NT2/D1 (cell line): Measurements from ENCODE around the gene NLGN4X.

ENCODE experiments used
- DNase-seq: peaks from one replicate; pipeline ENCODE4 v3.0.0-alpha.2; 2011; ENCODE audit warnings: low read depth, low spot score
- H3K27me3 ChIP-seq: 2 replicates; pipeline ENCODE4 v1.6.0; 2011; ENCODE audit warnings: mild to moderate bottlenecking; ENCODE audit not compliant: insufficient read length, insufficient read depth
- H3K36me3 ChIP-seq: 2 replicates; pipeline ENCODE4 v1.6.1; 2011; ENCODE audit warnings: mild to moderate bottlenecking, low read length, mixed read lengths; ENCODE audit not compliant: insufficient read depth, insufficient read length
- H3K4me1 ChIP-seq: 2 replicates; pipeline ENCODE4 v1.5.1; 2011; ENCODE audit not compliant: insufficient read depth, insufficient read length
- H3K4me3 ChIP-seq: 2 replicates; pipeline ENCODE4 v1.5.1; 2011; ENCODE audit warnings: low read depth; ENCODE audit not compliant: insufficient read length
- H3K9ac ChIP-seq: 2 replicates; pipeline ENCODE4 v1.6.0; 2011; ENCODE audit warnings: low read depth; ENCODE audit not compliant: insufficient read length
- H3K9me3 ChIP-seq: 2 replicates; pipeline ENCODE4 v1.5.1; 2011; ENCODE audit warnings: mild to moderate bottlenecking, low read length; ENCODE audit not compliant: insufficient read depth
- SUZ12 ChIP-seq: IDR thresholded peaks from 2 replicates; pipeline ENCODE4 v1.6.1; 2011; ENCODE audit not compliant: insufficient read length, insufficient read depth; ENCODE audit errors: extremely low read depth
- YY1 ChIP-seq: IDR thresholded peaks from 2 replicates; pipeline ENCODE4 v1.6.1; 2011; ENCODE audit not compliant: insufficient read length, insufficient read depth
- ZNF274 ChIP-seq: IDR thresholded peaks from 2 replicates; pipeline ENCODE4 v1.6.1; 2011; ENCODE audit warnings: mild to moderate bottlenecking, low read depth, low read length

Gene NLGN4X

DNA sequence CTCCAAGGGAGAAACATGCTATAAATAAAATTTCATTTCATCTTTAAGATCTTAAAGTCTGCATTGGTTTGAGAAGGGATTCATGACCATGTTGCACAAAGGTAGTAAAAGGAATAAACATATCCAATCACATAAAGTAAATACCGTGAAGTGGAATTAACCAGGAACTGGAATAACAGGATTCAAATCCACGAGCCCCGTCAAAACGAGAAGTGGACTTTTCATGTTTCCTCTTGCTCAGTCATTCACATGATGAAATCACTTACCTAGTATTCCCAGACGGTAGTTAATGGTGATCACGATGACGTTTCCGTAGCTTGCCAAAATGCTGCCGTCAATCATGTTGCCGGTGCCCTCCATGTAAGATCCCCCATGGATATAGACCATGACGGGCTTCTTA, 199.7 kb downstream of the NLGN4X start:
- no peak for TF ChIP-seq YY1
- TF ChIP-seq SUZ12: no peak
- no peak for TF ChIP-seq ZNF274

DNA sequence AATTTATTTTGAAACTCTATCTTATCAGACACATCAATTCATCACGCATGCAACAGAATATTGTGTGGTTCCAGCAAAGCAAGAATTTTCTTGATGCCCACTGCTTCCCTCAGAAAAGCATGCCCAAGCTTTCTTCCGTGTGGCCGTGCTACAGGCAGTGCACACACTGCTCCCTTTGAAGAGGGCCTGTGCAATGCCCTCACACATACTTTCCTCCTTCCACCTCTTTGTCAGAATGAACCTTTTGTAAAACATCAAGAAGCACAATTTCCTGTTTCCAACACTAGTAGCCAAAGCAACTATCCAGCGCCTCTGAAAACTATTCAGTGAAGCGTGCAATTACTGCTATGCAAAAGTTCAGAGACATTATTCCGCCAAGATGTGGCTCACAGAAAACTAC, 201.7 kb downstream of the NLGN4X start:
- no peak overlapping the region for H3K4me3 ChIP-seq
- H3K4me1 ChIP-seq: no peaks in the 10 kb centered on the region
- TF ChIP-seq YY1: no peak
- H3K9ac ChIP-seq: no peak overlapping the region
- H3K9me3 ChIP-seq: no peaks in the 10 kb centered on the region
- peak; percentile 13 for DNase-seq
- H3K36me3 ChIP-seq: no peaks in the 10 kb centered on the region
- no peaks in the 10 kb centered on the region for H3K27me3 ChIP-seq

More for the DNA sequence above, 199.7 kb downstream of the NLGN4X start:
- Histone ChIP-seq H3K4me1 (no peaks in the 10 kb centered on the region), H3K27me3 (no peaks in the 10 kb centered on the region), H3K9me3 (no peaks in the 10 kb centered on the region), H3K9ac (no peak overlapping the region), H3K36me3 (no peaks in the 10 kb centered on the region), H3K4me3 (no peak overlapping the region)
- no peak for DNase-seq

DNA sequence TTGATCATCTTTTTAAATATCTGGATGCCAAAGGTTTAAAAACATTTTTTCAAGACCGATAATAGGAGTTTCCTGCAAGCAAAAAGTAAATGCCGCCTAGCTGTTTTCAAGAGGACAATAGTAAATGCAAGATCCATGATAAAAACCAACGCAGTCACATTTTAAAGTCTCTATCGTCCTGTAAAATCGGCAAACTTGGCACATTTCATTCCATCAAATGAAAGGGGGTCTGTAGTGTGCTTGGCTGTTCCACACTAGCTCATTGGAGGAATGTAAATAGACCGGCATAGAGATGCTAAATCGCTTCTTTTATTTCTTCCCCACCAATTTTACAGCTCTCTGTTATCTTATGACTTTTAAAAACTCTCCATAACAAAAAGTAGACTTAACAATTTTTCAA, 202.2 kb downstream of the NLGN4X start:
- Histone ChIP-seq H3K4me3 (no peak overlapping the region), H3K4me1 (no peaks in the 10 kb centered on the region)

DNA sequence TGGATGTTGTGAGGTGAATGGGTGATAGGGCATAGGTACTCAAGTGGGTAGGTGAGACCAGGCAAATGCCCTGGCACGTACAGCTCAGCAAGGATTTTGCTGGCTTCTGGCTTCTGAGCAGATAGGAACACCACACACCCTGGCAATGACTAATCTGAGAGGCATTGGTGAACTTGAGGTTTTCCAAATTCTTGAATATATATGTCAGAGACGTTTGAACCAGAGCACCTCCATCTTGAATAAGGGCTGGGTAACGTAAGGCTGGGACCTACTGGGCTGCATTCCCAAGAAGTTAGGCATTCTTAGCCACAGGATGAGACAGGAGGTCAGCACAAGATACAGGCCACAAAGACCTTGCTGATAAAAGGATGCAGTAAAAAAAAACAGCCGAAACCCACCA, 204.5 kb downstream of the NLGN4X start:
- H3K36me3 ChIP-seq: no peaks in the 10 kb centered on the region

More for the DNA sequence above, 202.2 kb downstream of the NLGN4X start:
- Histone ChIP-seq H3K36me3 (no peaks in the 10 kb centered on the region), H3K9me3 (no peaks in the 10 kb centered on the region), H3K27me3 (no peaks in the 10 kb centered on the region), H3K9ac (no peak overlapping the region)
- no peak for TF ChIP-seq YY1
- no peak for TF ChIP-seq SUZ12
- no peak for TF ChIP-seq ZNF274
- DNase-seq: peak; percentile 11

DNA sequence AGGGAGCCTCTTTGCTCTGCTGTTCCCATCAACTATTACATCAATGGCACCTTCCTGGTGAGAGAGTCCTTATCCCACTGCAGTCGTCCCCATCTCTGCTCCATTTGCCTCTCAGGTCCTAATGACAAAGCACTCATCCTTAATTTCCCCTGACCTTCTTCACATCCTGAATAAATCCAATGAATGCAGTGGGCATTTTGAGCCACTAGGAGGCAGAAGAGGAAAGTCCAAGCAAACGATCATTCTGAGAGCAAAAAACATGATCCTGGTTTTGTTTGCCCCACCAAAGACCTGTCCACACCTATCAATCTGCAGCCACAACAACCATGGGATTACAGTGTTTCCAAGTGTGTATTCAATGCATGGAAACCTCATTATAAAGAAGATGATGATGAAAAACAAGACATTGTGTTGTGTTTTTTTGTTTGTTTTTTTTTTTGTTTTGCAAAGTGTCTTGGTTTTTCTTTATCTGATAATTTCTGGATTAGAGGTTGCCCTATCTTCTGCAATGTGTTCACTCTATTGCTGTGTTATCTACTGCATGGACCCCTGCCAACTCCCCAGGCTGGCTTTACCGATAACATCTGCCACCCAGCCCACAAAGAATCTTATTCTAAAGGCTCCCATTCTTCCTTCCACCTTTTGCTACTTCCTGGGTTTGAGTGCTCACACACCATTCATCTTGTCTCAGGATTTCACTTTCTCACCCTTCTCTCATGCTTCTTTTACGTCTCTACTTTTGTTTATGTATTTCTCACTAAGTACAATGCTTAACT, 207.2 kb downstream of the NLGN4X start:
- no peak overlapping the region for H3K9ac ChIP-seq
- H3K27me3 ChIP-seq: no peaks in the 10 kb centered on the region
- no peaks in the 10 kb centered on the region for H3K36me3 ChIP-seq
- no peaks in the 10 kb centered on the region for H3K9me3 ChIP-seq
- peak; percentile 42 for DNase-seq
- H3K4me3 ChIP-seq: no peak overlapping the region
- TF ChIP-seq YY1 (no peak), ZNF274 (no peak), SUZ12 (no peak)
- no peaks in the 10 kb centered on the region for H3K4me1 ChIP-seq

More for the DNA sequence above, 204.5 kb downstream of the NLGN4X start:
- Histone ChIP-seq H3K9ac (no peak overlapping the region), H3K4me1 (no peaks in the 10 kb centered on the region), H3K4me3 (no peak overlapping the region), H3K27me3 (no peaks in the 10 kb centered on the region), H3K9me3 (no peaks in the 10 kb centered on the region)
- DNase-seq: no peak
- TF ChIP-seq ZNF274 (no peak), YY1 (no peak), SUZ12 (no peak)

DNA sequence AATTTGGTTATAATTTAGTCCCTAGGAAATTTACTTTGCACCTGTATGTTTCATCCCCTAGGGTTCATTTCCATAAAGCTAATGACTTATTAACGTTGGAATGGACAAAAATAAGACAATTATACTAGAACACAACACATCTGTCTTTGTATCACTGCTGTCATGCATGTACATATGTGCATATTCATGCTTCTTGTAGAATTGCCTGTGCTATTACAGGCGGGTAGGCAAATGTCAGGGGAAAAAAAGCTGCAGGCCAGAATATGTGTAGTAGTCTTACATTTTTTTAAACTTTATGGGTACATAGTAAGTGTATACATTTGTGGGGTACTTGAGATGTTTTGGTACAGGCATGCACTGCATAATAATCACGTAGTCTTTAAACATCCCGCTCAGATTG, 209.6 kb downstream of the NLGN4X start:
- H3K9me3 ChIP-seq: no peaks in the 10 kb centered on the region
- no peaks in the 10 kb centered on the region for H3K4me1 ChIP-seq
- TF ChIP-seq ZNF274 (no peak), YY1 (no peak), SUZ12 (no peak)
- no peaks in the 10 kb centered on the region for H3K27me3 ChIP-seq
- H3K9ac ChIP-seq: no peak overlapping the region
- DNase-seq: no peak
- H3K4me3 ChIP-seq: no peak overlapping the region
- H3K36me3 ChIP-seq: no peaks in the 10 kb centered on the region

DNA sequence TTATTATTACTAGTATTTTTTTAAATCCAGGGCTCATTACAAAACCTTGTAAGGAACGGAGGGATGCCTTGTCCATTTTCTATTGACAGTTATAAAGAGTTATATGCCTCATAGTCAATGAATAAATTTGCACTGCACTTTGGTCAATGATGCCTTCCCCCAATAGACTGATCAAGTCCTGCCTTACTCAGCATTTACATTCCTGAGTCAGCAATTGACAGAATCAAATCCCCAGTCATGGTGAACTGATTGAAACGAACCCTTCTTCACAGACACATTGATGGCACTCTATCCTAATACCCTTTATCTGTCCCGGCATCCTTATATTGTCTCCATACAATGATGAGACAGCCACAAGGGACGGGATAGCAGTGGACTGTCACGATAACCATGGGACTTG, 213.2 kb downstream of the NLGN4X start:
- H3K36me3 ChIP-seq: no peaks in the 10 kb centered on the region
- H3K9me3 ChIP-seq: no peaks in the 10 kb centered on the region
- DNase-seq: no peak
- no peaks in the 10 kb centered on the region for H3K4me1 ChIP-seq
- TF ChIP-seq SUZ12: no peak
- no peak for TF ChIP-seq ZNF274
- no peak for TF ChIP-seq YY1
- no peak overlapping the region for H3K9ac ChIP-seq
- no peak overlapping the region for H3K4me3 ChIP-seq
- no peaks in the 10 kb centered on the region for H3K27me3 ChIP-seq
